Panc1 (cell line): Measurements from ENCODE around the gene OFD1. TPM values are rescaled to one million over a fixed set of nuclear protein-coding genes. Genes with fewer than 3 reads are reported as not detected.

Experiments
- ATAC-seq: fragments of 200-7000 bp; cut with Tn5 transposase; 2 replicates; pipeline ENCODE4 v1.9.1; 2020; ENCODE audit warnings: mild to moderate bottlenecking, moderate library complexity
- Bru-seq: library from RNA; stranded (reverse); fragments of 400-500 nt; gene quantifications from one replicate; lab custom pipeline; 2021; lab: Mats Ljungman, UMichigan
- BruChase-seq, 2 experiments: library from RNA; stranded (reverse); fragments of 400-500 nt; gene quantifications; one replicate each; lab custom pipeline; 2021; lab: Mats Ljungman, UMichigan
- BruUV-seq: library from RNA; stranded (reverse); fragments of 400-500 nt; replicated peaks from 2 replicates; lab custom pipeline; 2021; lab: Mats Ljungman, UMichigan
- CTCF ChIA-PET: fragments of 300-600 bp; sonication (Branson Sonifier 250); formaldehyde crosslinking; loops from one replicate; lab custom pipeline; 2022; ENCODE audit warnings: antibody characterized with exemption; lab: Charles Lee
- POLR2A ChIA-PET: fragments of 300-600 bp; sonication (Branson Sonifier 250); formaldehyde crosslinking; loops from one replicate; lab custom pipeline; 2022; ENCODE audit warnings: antibody characterized with exemption; lab: Charles Lee
- DNase-seq: peaks from one replicate; pipeline ENCODE4 v3.0.0-alpha.2; 2010; ENCODE audit warnings: low read depth, low spot score
- H3K27ac ChIP-seq: 2 replicates; pipeline ENCODE4 v1.5.1; 2011; ENCODE audit warnings: mild to moderate bottlenecking, low read length, inconsistent platforms
- H3K27me3 ChIP-seq: fragments of 200-500 bp; sonication (Bioruptor generic); 2 replicates; pipeline ENCODE4 v1.6.0; 2014; ENCODE audit warnings: low read length, inconsistent platforms; ENCODE audit not compliant: control insufficient read depth, insufficient read depth
- H3K36me3 ChIP-seq: fragments of 200-500 bp; sonication (Bioruptor generic); 2 replicates; pipeline ENCODE4 v1.5.1; 2014; ENCODE audit warnings: inconsistent platforms, mild to moderate bottlenecking, low read length, moderate library complexity; ENCODE audit not compliant: control insufficient read depth, insufficient read depth
- H3K4me1 ChIP-seq: 2 replicates; pipeline ENCODE4 v1.5.1; 2011; ENCODE audit warnings: inconsistent platforms, mild to moderate bottlenecking, low read length, moderate library complexity; ENCODE audit not compliant: control insufficient read depth, insufficient read depth
- H3K4me3 ChIP-seq, 2 experiments: 2 replicates each; pipeline ENCODE4 v1.5.1; 2011 to 2012; ENCODE audit warnings: low read depth in 2 of 2, low read length in 2 of 2, mild to moderate bottlenecking in 2 of 2, inconsistent platforms in 1 of 2, moderate library complexity in 1 of 2
- H3K9me3 ChIP-seq: fragments of 200-500 bp; sonication (Bioruptor generic); 2 replicates; pipeline ENCODE4 v1.5.1; 2014; ENCODE audit warnings: low read depth, mild to moderate bottlenecking, inconsistent platforms, low read length, moderate library complexity; ENCODE audit not compliant: control insufficient read depth, insufficient read depth
- POLR2AphosphoS5 ChIP-seq: IDR thresholded peaks from 2 replicates; pipeline ENCODE4 v1.6.1; 2012; ENCODE audit warnings: mild to moderate bottlenecking, low read depth, low read length, moderate library complexity
- SIN3A ChIP-seq: IDR thresholded peaks from 2 replicates; pipeline ENCODE4 v1.6.1; 2012; ENCODE audit warnings: low read depth, mild to moderate bottlenecking, low read length, moderate library complexity, borderline replicate concordance; ENCODE audit not compliant: insufficient read depth
- TCF7L2 ChIP-seq: IDR thresholded peaks from 2 replicates; pipeline ENCODE4 v1.6.1; 2011; ENCODE audit warnings: mild to moderate bottlenecking, low read depth, low read length, inconsistent platforms
- in situ Hi-C: cut with HindIII; loops from 2 replicates; pipeline ENCODE4 v1.10.0; 2016; ENCODE audit warnings: low sequenced_read_pairs, low pct_unique_long_range_greater_than_20kb
- intact Hi-C: fragments of 100-400 bp; cut with micrococcal nuclease; formaldehyde crosslinking; loops from one replicate; pipeline ENCODE4 v1.10.0; 2022; ENCODE audit not compliant: unreplicated experiment
- long read RNA-seq: library from polyadenylated mRNA; unstranded; transcript quantifications from one replicate; pipeline ENCODE4 v2.0.0, GENCODE V29; 2021; ENCODE audit not compliant: unreplicated experiment
- polyA plus RNA-seq: library from polyadenylated mRNA; unstranded; fragments of >200 nt; gene quantifications from one replicate; pipeline ENCODE4 v1.2.1, GENCODE V29; 2012; ENCODE audit warnings: missing spikeins; ENCODE audit not compliant: insufficient read length
- total RNA-seq: library from RNA; stranded (reverse); gene quantifications from one replicate; pipeline ENCODE4 v1.2.1, GENCODE V29; 2021; ENCODE audit not compliant: unreplicated experiment
- TF ChIP-seq, protein P1 (sequence below): fragments of 450-650 bp; IDR thresholded peaks from 2 replicates; pipeline ENCODE4 v1.5.1; 2017; ENCODE audit warnings: mild to moderate bottlenecking
- TF ChIP-seq, protein P2 (sequence below), 2 experiments: IDR thresholded peaks; 2 replicates each; pipeline ENCODE4 v1.6.1; 2011 to 2012; ENCODE audit warnings: low read depth in 2 of 2, control low read depth in 1 of 2, low read length in 1 of 2, mild to moderate bottlenecking in 1 of 2, moderate library complexity in 1 of 2; ENCODE audit not compliant: insufficient read depth in 1 of 2

The OFD1 gene, protein sequence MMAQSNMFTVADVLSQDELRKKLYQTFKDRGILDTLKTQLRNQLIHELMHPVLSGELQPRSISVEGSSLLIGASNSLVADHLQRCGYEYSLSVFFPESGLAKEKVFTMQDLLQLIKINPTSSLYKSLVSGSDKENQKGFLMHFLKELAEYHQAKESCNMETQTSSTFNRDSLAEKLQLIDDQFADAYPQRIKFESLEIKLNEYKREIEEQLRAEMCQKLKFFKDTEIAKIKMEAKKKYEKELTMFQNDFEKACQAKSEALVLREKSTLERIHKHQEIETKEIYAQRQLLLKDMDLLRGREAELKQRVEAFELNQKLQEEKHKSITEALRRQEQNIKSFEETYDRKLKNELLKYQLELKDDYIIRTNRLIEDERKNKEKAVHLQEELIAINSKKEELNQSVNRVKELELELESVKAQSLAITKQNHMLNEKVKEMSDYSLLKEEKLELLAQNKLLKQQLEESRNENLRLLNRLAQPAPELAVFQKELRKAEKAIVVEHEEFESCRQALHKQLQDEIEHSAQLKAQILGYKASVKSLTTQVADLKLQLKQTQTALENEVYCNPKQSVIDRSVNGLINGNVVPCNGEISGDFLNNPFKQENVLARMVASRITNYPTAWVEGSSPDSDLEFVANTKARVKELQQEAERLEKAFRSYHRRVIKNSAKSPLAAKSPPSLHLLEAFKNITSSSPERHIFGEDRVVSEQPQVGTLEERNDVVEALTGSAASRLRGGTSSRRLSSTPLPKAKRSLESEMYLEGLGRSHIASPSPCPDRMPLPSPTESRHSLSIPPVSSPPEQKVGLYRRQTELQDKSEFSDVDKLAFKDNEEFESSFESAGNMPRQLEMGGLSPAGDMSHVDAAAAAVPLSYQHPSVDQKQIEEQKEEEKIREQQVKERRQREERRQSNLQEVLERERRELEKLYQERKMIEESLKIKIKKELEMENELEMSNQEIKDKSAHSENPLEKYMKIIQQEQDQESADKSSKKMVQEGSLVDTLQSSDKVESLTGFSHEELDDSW
- total RNA-seq: 22.8 TPM
- polyA plus RNA-seq: 9.6 TPM
- percentile 73 among the genes with signal in this experiment for Bru-seq, nascent RNA
- percentile 82 among the genes with signal in this experiment for BruChase-seq, experiment 1, labeled RNA remaining after a 2-hour chase
- BruChase-seq, experiment 2, labeled RNA remaining after a 6-hour chase: percentile 76 among the genes with signal in this experiment
- long read RNA-seq, full-length matches to known transcripts: 4 of 21 reads
- long read RNA-seq, partial matches to known transcripts: 12 of 21 reads
- long read RNA-seq, other reads (novel, unspliced or antisense): 5 of 21 reads

DNA sequence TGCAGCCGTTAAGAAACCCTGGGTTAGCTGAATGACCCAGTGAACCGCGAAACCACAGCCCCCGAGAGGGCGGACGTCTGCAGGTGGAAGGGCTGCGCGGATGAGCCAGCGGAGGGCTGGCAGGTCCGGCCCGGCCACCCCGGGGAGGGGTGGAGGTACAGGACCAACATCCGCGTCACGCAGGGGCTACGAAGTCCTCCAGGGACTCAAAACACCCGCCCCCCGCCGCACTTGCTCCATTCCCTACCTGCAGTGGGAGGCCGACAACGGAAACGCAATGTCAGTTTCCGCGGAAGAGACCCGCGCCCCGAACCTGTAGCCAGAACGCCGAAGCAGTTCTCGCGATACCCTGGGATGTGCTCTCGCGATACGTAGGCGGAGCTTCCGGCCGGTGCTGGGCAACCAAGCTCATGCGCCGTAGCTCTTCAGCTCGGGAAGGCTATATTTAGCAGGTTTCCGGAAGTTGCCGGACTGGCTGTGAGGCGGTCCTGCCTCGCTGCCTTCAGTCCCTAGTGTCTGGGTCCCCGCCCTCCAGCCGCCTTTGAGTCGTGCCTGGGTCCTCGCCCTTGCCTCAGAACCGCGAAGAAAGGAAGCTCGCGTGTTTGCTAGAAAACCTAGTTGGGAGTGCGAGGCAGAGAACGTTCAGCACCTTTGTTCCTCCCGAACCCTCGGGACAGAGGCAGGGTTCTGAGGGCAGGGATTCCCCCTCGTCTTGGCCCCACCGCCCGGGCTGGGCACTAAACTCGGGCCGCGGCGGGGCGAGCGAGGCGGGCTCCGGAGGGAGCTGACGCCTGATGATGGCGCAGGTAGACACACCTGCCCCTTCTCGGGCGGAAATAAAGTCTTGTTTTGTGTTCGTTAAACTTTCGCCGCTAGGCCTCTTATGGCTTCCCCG is at the start of gene OFD1, which contains the start of gene TRAPPC2:
TSS of gene OFD1 (plus strand) at position 471 of the 895 bp plus-strand sequence. CDS start at position 795, 324 bp downstream.
TSS of gene TRAPPC2 (minus strand) at position 343 of the 895 bp plus-strand sequence. CDS start 14,657 bp downstream, outside the sequence.
- peak; percentile 100 for ATAC-seq
- no peaks in the 10 kb centered on the region for H3K9me3 ChIP-seq
- H3K4me3 ChIP-seq: peak within 1 kb of the TSS; percentile 65 to 77
- ChIA-PET CTCF (no interaction called here), POLR2A (no interaction called here)
- peaks cover 2% of the 10 kb centered on the region; the same call in 1 of the 2 replicates for H3K36me3 ChIP-seq
- H3K4me1 ChIP-seq: no peaks in the 10 kb centered on the region
- H3K27me3 ChIP-seq: no peaks in the 10 kb centered on the region
- no TSS peak for BruUV-seq
- intact Hi-C loops: no loop called here
- DNase-seq: peak; percentile 54
- peak within 1 kb of the TSS; percentile 77 for H3K27ac ChIP-seq
- TF ChIP-seq SIN3A (no peak), POLR2AphosphoS5 (peak; percentile 62)
- in situ Hi-C loops: no loop called here

DNA sequence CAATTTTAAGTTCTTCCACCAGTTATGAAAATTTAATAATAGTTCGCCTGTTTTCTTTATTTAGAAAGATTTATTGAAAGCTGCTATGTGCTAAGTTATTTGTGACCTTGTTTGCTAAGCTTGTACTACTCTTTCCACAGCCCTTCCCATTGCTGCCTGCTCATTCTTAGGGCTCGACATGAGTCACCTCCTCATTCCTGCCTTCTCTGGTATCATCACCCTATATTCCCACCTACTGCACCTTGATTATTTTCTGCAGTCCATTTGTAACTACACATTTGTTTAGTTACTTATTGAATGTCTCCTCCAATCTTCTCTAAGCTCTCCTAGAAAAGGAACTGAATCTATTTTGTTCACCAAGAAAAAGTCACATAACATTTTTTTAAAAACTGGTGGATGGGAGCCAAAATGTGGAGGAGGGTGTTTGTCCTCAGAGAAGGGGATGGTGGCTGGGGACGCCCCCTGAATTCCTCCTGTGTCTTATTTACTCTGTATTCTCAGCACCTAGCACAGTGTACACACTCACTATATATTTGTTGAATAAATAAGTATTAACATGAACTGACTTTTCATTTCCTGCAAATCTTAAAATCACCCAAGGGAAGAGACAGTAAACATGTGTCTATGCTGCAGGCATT is 49.3 kb upstream of the OFD1 start:
- Histone ChIP-seq H3K36me3 (no peaks in the 10 kb centered on the region), H3K4me3 (no peak overlapping the region), H3K27ac (no peak overlapping the region), H3K27me3 (no peaks in the 10 kb centered on the region), H3K9me3 (no peaks in the 10 kb centered on the region), H3K4me1 (no peaks in the 10 kb centered on the region)
- TF ChIP-seq POLR2AphosphoS5 (no peak), TCF7L2 (no peak), SIN3A (no peak)
- TF ChIP-seq, protein P1, sequence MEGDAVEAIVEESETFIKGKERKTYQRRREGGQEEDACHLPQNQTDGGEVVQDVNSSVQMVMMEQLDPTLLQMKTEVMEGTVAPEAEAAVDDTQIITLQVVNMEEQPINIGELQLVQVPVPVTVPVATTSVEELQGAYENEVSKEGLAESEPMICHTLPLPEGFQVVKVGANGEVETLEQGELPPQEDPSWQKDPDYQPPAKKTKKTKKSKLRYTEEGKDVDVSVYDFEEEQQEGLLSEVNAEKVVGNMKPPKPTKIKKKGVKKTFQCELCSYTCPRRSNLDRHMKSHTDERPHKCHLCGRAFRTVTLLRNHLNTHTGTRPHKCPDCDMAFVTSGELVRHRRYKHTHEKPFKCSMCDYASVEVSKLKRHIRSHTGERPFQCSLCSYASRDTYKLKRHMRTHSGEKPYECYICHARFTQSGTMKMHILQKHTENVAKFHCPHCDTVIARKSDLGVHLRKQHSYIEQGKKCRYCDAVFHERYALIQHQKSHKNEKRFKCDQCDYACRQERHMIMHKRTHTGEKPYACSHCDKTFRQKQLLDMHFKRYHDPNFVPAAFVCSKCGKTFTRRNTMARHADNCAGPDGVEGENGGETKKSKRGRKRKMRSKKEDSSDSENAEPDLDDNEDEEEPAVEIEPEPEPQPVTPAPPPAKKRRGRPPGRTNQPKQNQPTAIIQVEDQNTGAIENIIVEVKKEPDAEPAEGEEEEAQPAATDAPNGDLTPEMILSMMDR: no peak
- TF ChIP-seq, protein P2, sequence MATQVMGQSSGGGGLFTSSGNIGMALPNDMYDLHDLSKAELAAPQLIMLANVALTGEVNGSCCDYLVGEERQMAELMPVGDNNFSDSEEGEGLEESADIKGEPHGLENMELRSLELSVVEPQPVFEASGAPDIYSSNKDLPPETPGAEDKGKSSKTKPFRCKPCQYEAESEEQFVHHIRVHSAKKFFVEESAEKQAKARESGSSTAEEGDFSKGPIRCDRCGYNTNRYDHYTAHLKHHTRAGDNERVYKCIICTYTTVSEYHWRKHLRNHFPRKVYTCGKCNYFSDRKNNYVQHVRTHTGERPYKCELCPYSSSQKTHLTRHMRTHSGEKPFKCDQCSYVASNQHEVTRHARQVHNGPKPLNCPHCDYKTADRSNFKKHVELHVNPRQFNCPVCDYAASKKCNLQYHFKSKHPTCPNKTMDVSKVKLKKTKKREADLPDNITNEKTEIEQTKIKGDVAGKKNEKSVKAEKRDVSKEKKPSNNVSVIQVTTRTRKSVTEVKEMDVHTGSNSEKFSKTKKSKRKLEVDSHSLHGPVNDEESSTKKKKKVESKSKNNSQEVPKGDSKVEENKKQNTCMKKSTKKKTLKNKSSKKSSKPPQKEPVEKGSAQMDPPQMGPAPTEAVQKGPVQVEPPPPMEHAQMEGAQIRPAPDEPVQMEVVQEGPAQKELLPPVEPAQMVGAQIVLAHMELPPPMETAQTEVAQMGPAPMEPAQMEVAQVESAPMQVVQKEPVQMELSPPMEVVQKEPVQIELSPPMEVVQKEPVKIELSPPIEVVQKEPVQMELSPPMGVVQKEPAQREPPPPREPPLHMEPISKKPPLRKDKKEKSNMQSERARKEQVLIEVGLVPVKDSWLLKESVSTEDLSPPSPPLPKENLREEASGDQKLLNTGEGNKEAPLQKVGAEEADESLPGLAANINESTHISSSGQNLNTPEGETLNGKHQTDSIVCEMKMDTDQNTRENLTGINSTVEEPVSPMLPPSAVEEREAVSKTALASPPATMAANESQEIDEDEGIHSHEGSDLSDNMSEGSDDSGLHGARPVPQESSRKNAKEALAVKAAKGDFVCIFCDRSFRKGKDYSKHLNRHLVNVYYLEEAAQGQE (IDR thresholded peaks at IDR 0.05; ENCODE audit: insufficient read depth in 1 of 2, low read depth in 2 of 2, low read length in 1 of 2): no peak
- intact Hi-C loops: no loop called here
- in situ Hi-C loops: no loop called here
- BruUV-seq: no TSS peak
- ChIA-PET CTCF (no interaction called here), POLR2A (no interaction called here)
- DNase-seq (no peak), ATAC-seq (no peak)
